Stimulated activated CD8-positive, alpha-beta memory T cell treated with anti-CD3 and anti-CD28 coated beads, Interleukin-15, amount 100 ng/mL, for 48 hours (primary cell): ENCODE measurements around the gene DNASE1L2.

Experiments used
- DNase-seq, 2 donors: peaks; one replicate each; pipeline ENCODE4 v3.0.0-alpha.2; 2020; ENCODE audit warnings: low read depth in 2 of 2

Gene DNASE1L2

GRCh38 chr16:2270588-2271470, 34.6 kb downstream of the DNASE1L2 start:
- DNase-seq = no peak

GRCh38 chr16:2271848-2272461, 35.7 kb downstream of the DNASE1L2 start:
- DNase-seq = no peak

- DNase-seq = no peak
These were observed 37.2 kb downstream of the DNASE1L2 start for GRCh38 chr16:2273484-2273883.

GRCh38 chr16:2273931-2274330, 37.7 kb downstream of the DNASE1L2 start:
- no peak for DNase-seq

GRCh38 chr16:2275476-2276367, 39.5 kb downstream of the DNASE1L2 start:
- DNase-seq = no peak

GRCh38 chr16:2276368-2277195, 40.3 kb downstream of the DNASE1L2 start:
- DNase-seq = no peak

- no peak for DNase-seq
These were observed 41.4 kb downstream of the DNASE1L2 start for GRCh38 chr16:2277466-2278271.

- no peak for DNase-seq
These were observed 42.0 kb downstream of the DNASE1L2 start for GRCh38 chr16:2278272-2278608.

GRCh38 chr16:2278956-2279800, 42.9 kb downstream of the DNASE1L2 start:
- DNase-seq = no peak

- no peak for DNase-seq
These were observed 44.2 kb downstream of the DNASE1L2 start for GRCh38 chr16:2280461-2280860.

GRCh38 chr16:2280981-2281542, 44.8 kb downstream of the DNASE1L2 start:
- no peak for DNase-seq

GRCh38 chr16:2282262-2282661, 46.0 kb downstream of the DNASE1L2 start:
- no peak for DNase-seq

GRCh38 chr16:2282866-2283555, 46.8 kb downstream of the DNASE1L2 start:
- DNase-seq = no peak

- DNase-seq = no peak
These were observed 47.9 kb downstream of the DNASE1L2 start for GRCh38 chr16:2284001-2284770.

GRCh38 chr16:2284797-2285576, 48.7 kb downstream of the DNASE1L2 start:
- no peak for DNase-seq

GRCh38 chr16:2285731-2286191, 49.5 kb downstream of the DNASE1L2 start:
- no peak for DNase-seq

GRCh38 chr16:2286550-2286949, 50.3 kb downstream of the DNASE1L2 start:
- no peak for DNase-seq
